Measurements from ENCODE around the gene ARHGAP6.
A peak's percentile ranks its signal among the peaks of the same experiment; 100 is the strongest.

- TF ChIP-seq SMC3 (IDR thresholded peaks at IDR 0.05) (peak; percentile 31; the same call in 2 of the 3 replicates), CTCF (IDR thresholded peaks at IDR 0.05) (peak; percentile 34; the same call in 1 of the 3 replicates), POLR2A (IDR thresholded peaks at IDR 0.05; ENCODE audit: low read length) (no peak), E2F6 (IDR thresholded peaks at IDR 0.05; ENCODE audit: borderline replicate concordance, low read depth) (no peak), MAZ (IDR thresholded peaks at IDR 0.05; ENCODE audit: borderline replicate concordance, low read depth, low read length) (no peak), EP300 (IDR thresholded peaks at IDR 0.05) (no peak)
These were observed 134.5 kb downstream of the ARHGAP6 start for GRCh38 chrX:11531226-11531625.

Data from A549 (cell line).